GM12864 (cell line): ENCODE results near the gene TMEM181.

Experiments used
- DNase-seq: peaks from one replicate; pipeline ENCODE4 v3.0.0-alpha.2; 2011; ENCODE audit warnings: low read depth
- H3K4me3 ChIP-seq: 2 replicates; pipeline ENCODE4 v1.5.1; 2011; ENCODE audit warnings: mild to moderate bottlenecking, low read depth, low read length, control low read depth
- CTCF ChIP-seq: IDR thresholded peaks from 2 replicates; pipeline ENCODE4 v1.5.1; 2011; ENCODE audit warnings: low read depth, mild to moderate bottlenecking, moderate library complexity, low read length, control low read depth, inconsistent platforms; ENCODE audit errors: missing control alignments

The TMEM181 gene

GRCh38 chr6:158684745-158685324 is 124.9 kb downstream of the TMEM181 start:
- DNase-seq = no peak
- H3K4me3 ChIP-seq = no peak overlapping the region
- TF ChIP-seq CTCF = no peak
